ENCODE data around the gene ERC2. TPM values are rescaled to one million over a fixed set of nuclear protein-coding genes. Genes with fewer than 3 reads are reported as not detected.

The ERC2 gene
- total and polyA plus RNA-seq, 9 donors, result 0.52 to 2.0 (median 0.82) TPM

DNA sequence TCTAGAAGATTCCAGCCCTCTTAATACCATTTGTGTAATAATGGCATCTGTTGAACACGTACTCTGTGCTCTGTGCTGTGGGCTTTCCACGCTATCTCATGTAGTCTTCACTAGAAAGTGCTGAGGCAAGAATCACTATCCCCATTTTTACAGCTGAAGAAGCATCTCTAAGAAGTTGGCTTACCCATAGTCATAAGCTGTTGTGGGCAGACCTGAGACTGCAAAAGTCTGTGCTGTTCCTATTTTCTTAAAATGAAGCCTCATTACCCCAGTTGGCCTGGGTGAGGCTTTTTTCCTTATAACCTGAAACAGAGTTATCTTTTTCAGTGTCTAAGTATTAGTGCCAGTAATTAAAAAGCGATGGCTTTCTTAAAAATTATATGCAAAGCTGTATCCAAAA is 58.5 kb downstream of the ERC2 start:
- H3K27me3 ChIP-seq (ENCODE audit: control insufficient read depth, insufficient read depth, low read length), result no peaks in the 10 kb centered on the region
- WGBS (ENCODE audit: insufficient coverage), result no CpG with 5 or more reads among the region's 3 CpGs
- H3K4me3 ChIP-seq (ENCODE audit: low read length), result no peak overlapping the region
- no peaks in the 10 kb centered on the region for H3K9me3 ChIP-seq (replicated peaks; ENCODE audit: control insufficient read depth, low read depth, low read length)
- H3K4me1 ChIP-seq (ENCODE audit: control insufficient read depth, insufficient read depth, low read length), result peaks cover 2% of the 10 kb centered on the region
- H3K36me3 ChIP-seq (ENCODE audit: control insufficient read depth, insufficient read depth, low read length), result no peaks in the 10 kb centered on the region
- DNase-seq, result no peak
- no peak overlapping the region for H3K27ac ChIP-seq (ENCODE audit: low read length)

DNA sequence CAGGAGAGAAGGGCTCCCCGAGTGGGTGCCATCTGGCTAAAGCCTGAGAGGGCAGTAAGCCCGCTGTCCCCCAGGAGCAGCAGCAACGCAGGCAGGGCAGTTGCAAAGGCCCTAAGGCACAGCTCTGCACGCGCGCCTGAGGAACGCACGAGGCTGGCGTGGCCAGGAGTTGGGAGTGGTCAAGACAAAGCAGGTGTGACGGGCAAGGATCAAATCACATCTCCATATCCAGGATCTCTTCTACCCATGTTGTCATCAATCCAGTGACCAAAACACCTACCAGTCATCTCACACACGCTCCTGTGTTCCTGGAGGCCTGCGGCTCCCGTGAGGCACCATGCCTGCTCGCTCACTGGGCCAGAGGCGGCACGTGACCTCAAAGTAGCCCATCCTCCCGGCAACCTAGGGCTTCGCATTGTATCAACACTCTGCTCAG is 59.5 kb downstream of the ERC2 start:
- 88% methylated on average over 15 of the region's 18 CpGs for WGBS (ENCODE audit: insufficient coverage)
- no peaks in the 10 kb centered on the region for H3K9me3 ChIP-seq (replicated peaks; ENCODE audit: control insufficient read depth, low read depth, low read length)
- no peak for DNase-seq
- no peak overlapping the region for H3K4me3 ChIP-seq (ENCODE audit: low read length)
- no peaks in the 10 kb centered on the region for H3K36me3 ChIP-seq (ENCODE audit: control insufficient read depth, insufficient read depth, low read length)
- peaks cover 2% of the 10 kb centered on the region for H3K4me1 ChIP-seq (ENCODE audit: control insufficient read depth, insufficient read depth, low read length)
- no peaks in the 10 kb centered on the region for H3K27me3 ChIP-seq (ENCODE audit: control insufficient read depth, insufficient read depth, low read length)
- no peak overlapping the region for H3K27ac ChIP-seq (ENCODE audit: low read length)

DNA sequence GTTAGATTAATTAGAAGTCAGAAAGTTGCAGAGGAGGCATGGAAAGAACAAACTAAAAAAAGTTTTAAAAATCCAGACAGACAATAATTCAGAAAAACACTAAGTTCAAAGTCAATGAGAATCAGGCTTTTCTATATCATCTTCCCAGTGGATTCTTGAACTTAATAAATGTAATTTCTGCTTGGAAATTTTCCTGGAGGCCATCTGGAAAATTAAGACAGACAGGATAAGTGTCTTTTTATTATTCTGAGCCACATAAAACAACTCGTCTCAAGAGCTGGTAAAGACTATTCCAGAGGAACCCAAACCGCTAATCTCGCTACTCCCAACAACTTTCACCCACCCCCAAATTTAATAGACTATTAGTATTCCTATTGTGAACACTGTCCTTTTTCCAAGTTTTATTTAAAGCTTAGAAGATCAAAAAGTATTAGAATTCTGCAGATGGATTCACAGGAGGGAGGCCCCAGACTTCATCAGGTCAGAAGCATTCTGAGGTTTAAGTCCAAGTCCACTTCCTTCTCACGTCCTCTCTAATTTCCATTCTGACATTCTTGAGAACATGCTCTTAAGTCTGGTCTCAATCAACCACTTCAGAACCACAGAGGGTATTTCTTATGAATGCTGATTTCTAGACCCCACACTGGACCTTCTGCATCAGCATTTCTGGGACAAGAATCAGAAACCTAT is 61.3 kb downstream of the ERC2 start:
- H3K9me3 ChIP-seq (replicated peaks; ENCODE audit: control insufficient read depth, low read depth, low read length), result no peaks in the 10 kb centered on the region
- H3K4me3 ChIP-seq (ENCODE audit: low read length), result no peak overlapping the region
- H3K4me1 ChIP-seq (ENCODE audit: control insufficient read depth, insufficient read depth, low read length), result peaks cover 2% of the 10 kb centered on the region
- H3K27me3 ChIP-seq (ENCODE audit: control insufficient read depth, insufficient read depth, low read length), result no peaks in the 10 kb centered on the region
- H3K27ac ChIP-seq (ENCODE audit: low read length), result no peak overlapping the region
- WGBS (ENCODE audit: insufficient coverage), result no CpG with 5 or more reads among the region's 4 CpGs
- DNase-seq, result peak; percentile 93
- H3K36me3 ChIP-seq (ENCODE audit: control insufficient read depth, insufficient read depth, low read length), result no peaks in the 10 kb centered on the region

DNA sequence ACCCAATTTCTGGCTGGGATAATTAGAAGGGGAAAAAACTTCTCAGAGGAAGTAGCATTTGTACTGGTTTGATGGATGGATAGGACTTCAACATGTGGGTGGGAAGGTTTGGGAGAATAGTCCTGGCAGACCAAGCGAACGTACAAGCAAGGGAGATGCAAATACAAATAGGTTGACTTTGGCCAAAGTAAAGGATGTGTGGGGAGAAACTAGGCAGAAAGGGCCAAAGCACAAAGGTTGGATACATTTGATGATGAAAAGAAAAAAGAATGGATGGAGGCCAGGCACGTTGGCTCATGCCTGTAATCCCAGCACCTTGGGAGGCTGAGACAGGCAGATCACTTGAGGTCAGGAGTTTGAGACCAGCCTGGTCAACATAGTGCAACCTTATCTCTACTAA is 63.4 kb downstream of the ERC2 start:
- peaks cover 2% of the 10 kb centered on the region for H3K4me1 ChIP-seq (ENCODE audit: control insufficient read depth, insufficient read depth, low read length)
- no peak overlapping the region for H3K4me3 ChIP-seq (ENCODE audit: low read length)
- H3K9me3 ChIP-seq (replicated peaks; ENCODE audit: control insufficient read depth, low read depth, low read length), result no peaks in the 10 kb centered on the region
- 71% methylated on average over 3 of the region's 3 CpGs for WGBS (ENCODE audit: insufficient coverage)
- no peak overlapping the region for H3K27ac ChIP-seq (ENCODE audit: low read length)
- H3K36me3 ChIP-seq (ENCODE audit: control insufficient read depth, insufficient read depth, low read length), result no peaks in the 10 kb centered on the region
- no peaks in the 10 kb centered on the region for H3K27me3 ChIP-seq (ENCODE audit: control insufficient read depth, insufficient read depth, low read length)
- no peak for DNase-seq

DNA sequence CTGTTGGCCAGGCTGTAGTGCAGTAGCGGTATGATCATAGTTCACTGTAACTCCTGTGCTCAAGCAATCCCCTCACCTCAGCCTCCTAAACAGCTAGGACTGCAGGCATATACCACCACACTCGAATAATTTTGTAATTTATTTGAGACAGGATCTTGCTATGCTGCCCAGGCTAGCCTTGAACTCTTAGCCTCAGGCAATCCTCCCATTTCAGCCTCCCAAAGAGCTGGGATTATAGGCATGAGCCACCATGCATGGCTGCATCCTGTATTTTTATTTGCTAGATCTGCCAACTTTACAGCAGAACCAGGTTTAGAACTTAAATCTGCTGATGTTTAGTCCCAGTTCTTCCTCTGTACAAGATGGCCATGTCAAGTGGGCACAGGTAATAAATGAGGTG is 69.6 kb downstream of the ERC2 start:
- peaks cover 3% of the 10 kb centered on the region for H3K27me3 ChIP-seq (ENCODE audit: control insufficient read depth, insufficient read depth, low read length)
- no peak for DNase-seq
- no peak overlapping the region for H3K27ac ChIP-seq (ENCODE audit: low read length)
- no peak overlapping the region for H3K4me3 ChIP-seq (ENCODE audit: low read length)
- WGBS (ENCODE audit: insufficient coverage), result no CpG with 5 or more reads among the region's 2 CpGs
- H3K4me1 ChIP-seq (ENCODE audit: control insufficient read depth, insufficient read depth, low read length), result no peaks in the 10 kb centered on the region
- H3K9me3 ChIP-seq (replicated peaks; ENCODE audit: control insufficient read depth, low read depth, low read length), result no peaks in the 10 kb centered on the region
- H3K36me3 ChIP-seq (ENCODE audit: control insufficient read depth, insufficient read depth, low read length), result no peaks in the 10 kb centered on the region

DNA sequence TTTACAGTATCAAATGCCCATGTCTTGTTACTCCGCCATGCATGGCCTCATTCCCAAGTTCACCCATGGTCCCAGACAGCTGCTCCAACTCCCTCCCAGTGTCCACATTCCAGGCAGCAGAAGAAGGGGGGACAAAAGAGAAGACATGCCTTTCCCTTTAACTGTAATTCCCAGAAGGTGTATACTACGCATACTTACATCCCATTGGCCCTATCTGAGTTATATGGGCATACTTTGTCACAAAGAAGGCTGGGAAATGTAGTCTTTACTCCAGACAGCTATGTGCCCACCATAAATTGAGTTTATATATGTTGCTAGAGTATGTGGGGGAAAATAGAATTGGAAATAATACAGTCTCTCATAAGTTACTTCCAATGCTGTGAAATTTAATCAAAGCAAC is 70.5 kb downstream of the ERC2 start:
- WGBS (ENCODE audit: insufficient coverage), result no CpG with 5 or more reads among the region's 2 CpGs

DNA sequence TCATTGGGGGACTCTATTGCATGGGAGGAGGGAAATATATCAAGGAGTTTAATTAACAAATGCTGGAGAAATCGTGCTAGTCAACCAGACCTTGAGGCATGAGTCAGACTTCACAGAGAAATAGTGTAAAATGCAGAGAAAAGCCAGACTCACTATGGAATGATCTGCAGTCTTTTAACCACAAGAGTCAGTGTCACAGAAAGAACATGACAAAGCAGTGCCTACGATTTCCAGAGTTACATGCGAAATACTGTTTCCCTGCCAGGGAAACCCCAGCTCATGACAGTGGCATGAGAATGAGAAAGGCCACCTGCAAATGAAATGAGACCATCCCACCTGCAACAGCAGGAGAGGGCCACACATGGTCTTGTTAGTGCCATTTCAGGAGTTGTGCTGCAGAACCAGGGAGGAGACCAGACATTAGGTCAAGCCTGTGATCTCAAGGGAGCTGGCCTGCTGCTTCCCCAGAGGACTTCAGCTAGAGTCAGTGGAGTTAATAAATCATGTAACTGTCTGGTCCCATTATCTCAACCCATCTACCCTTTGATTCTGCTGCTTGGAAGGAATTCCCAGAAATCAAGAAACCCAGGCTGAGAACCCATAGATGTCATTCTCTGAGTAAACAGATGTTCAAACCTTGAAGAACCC is 79.0 kb downstream of the ERC2 start:
- H3K27ac ChIP-seq (ENCODE audit: low read length), result no peak overlapping the region
- 88% methylated on average over 1 of the region's 3 CpGs for WGBS (ENCODE audit: insufficient coverage)
- H3K36me3 ChIP-seq (ENCODE audit: control insufficient read depth, insufficient read depth, low read length), result no peaks in the 10 kb centered on the region
- H3K4me1 ChIP-seq (ENCODE audit: control insufficient read depth, insufficient read depth, low read length), result no peaks in the 10 kb centered on the region
- no peak for DNase-seq
- no peaks in the 10 kb centered on the region for H3K27me3 ChIP-seq (ENCODE audit: control insufficient read depth, insufficient read depth, low read length)
- H3K9me3 ChIP-seq (replicated peaks; ENCODE audit: control insufficient read depth, low read depth, low read length), result no peaks in the 10 kb centered on the region
- no peak overlapping the region for H3K4me3 ChIP-seq (ENCODE audit: low read length)

More for the DNA sequence above, 70.5 kb downstream of the ERC2 start:
- Histone ChIP-seq H3K27ac (ENCODE audit: low read length) (no peak overlapping the region), H3K4me3 (ENCODE audit: low read length) (no peak overlapping the region), H3K36me3 (ENCODE audit: control insufficient read depth, insufficient read depth, low read length) (no peaks in the 10 kb centered on the region), H3K9me3 (replicated peaks; ENCODE audit: control insufficient read depth, low read depth, low read length) (no peaks in the 10 kb centered on the region), H3K27me3 (ENCODE audit: control insufficient read depth, insufficient read depth, low read length) (peaks cover 3% of the 10 kb centered on the region), H3K4me1 (ENCODE audit: control insufficient read depth, insufficient read depth, low read length) (no peaks in the 10 kb centered on the region)
- DNase-seq, result no peak

DNA sequence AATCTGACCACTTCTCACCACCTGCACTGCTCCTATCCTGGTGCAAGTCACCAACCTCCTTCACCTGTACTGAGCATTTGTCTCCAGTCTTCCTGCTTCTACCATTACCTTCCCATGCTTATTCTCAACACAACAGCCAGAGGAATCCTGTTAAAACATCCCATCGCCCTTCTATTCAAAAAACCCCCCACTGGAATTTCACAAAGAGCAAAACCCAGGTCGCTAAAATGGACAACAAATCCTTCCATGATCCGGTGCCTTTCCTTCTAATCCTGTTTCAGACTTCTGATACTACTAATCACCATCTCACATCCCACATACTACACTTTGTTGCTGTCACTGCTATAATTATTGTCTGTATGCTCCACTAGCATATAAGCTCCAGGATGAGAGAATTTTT is 85.2 kb downstream of the ERC2 start:
- Histone ChIP-seq H3K4me1 (ENCODE audit: control insufficient read depth, insufficient read depth, low read length) (no peaks in the 10 kb centered on the region), H3K27ac (ENCODE audit: low read length) (no peak overlapping the region), H3K9me3 (replicated peaks; ENCODE audit: control insufficient read depth, low read depth, low read length) (no peaks in the 10 kb centered on the region), H3K36me3 (ENCODE audit: control insufficient read depth, insufficient read depth, low read length) (no peaks in the 10 kb centered on the region), H3K27me3 (ENCODE audit: control insufficient read depth, insufficient read depth, low read length) (no peaks in the 10 kb centered on the region), H3K4me3 (ENCODE audit: low read length) (no peak overlapping the region)
- 60% methylated on average over 3 of the region's 3 CpGs for WGBS (ENCODE audit: insufficient coverage)
- no peak for DNase-seq

DNA sequence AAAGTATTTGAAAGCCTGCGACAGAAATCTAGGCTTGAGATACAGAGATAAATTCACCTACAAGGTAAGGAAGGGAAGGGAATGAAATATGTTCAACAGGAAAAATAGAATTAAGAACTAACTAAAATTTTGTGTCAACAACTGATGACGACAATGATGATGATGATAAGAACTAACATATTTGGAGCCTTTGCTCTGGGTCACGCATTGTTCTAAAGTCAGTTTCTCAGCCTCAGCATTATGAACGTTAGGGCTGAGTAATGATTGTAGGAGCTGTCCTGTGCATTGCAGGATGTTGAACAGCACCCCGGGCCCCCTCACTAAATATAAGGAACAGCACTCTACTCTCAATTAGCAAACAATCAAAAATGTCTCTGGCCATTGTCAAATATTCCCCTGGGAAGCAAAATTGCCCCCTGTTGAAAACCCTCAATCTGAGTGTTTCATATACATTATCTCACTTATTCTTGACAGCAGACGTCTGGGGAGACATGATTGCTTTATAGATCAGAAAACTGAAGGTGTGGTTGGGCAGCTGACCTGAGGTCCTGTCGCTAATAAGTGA is 88.5 kb downstream of the ERC2 start:
- no peaks in the 10 kb centered on the region for H3K4me1 ChIP-seq (ENCODE audit: control insufficient read depth, insufficient read depth, low read length)
- no peak for DNase-seq
- no CpG with 5 or more reads among the region's 7 CpGs for WGBS (ENCODE audit: insufficient coverage)
- H3K27me3 ChIP-seq (ENCODE audit: control insufficient read depth, insufficient read depth, low read length), result no peaks in the 10 kb centered on the region
- no peak overlapping the region for H3K4me3 ChIP-seq (ENCODE audit: low read length)
- no peak overlapping the region for H3K27ac ChIP-seq (ENCODE audit: low read length)
- H3K9me3 ChIP-seq (replicated peaks; ENCODE audit: control insufficient read depth, low read depth, low read length), result peaks cover 3% of the 10 kb centered on the region
- no peaks in the 10 kb centered on the region for H3K36me3 ChIP-seq (ENCODE audit: control insufficient read depth, insufficient read depth, low read length)

DNA sequence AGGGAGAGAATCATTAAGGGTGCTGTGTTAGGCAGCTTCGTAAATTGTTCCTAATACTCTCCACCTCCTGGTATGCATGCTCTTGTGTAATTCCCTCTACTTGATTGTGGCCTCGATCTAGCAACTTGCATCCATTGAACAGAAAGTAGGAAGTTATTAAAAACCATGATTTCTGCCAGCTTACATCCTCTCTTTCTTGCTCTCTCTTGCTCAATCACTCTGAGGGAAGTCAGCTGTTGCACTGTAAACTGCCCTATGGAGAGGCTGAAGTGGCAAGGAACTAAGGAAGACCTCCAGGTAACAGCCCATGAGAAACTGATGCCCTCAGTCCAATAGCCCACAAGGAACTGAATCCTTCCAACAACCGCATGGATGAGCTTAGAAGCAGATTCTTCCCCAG is 92.6 kb downstream of the ERC2 start:
- Histone ChIP-seq H3K27ac (ENCODE audit: low read length) (no peak overlapping the region), H3K9me3 (replicated peaks; ENCODE audit: control insufficient read depth, low read depth, low read length) (peaks cover 3% of the 10 kb centered on the region), H3K27me3 (ENCODE audit: control insufficient read depth, insufficient read depth, low read length) (no peaks in the 10 kb centered on the region), H3K36me3 (ENCODE audit: control insufficient read depth, insufficient read depth, low read length) (no peaks in the 10 kb centered on the region), H3K4me1 (ENCODE audit: control insufficient read depth, insufficient read depth, low read length) (no peaks in the 10 kb centered on the region), H3K4me3 (ENCODE audit: low read length) (no peak overlapping the region)
- WGBS (ENCODE audit: insufficient coverage), result no CpG with 5 or more reads among the region's 3 CpGs
- no peak for DNase-seq

Data from muscle of leg (tissue), 11 donors.